Endothelial cell of umbilical vein (primary cell): ENCODE data around the gene CAND2. TPM values are rescaled to one million over a fixed set of nuclear protein-coding genes. Genes with fewer than 3 reads are reported as not detected.

Experiments
- Bru-seq: library from RNA; stranded (reverse); fragments of 400-500 nt; gene quantifications from one replicate; lab custom pipeline; 2021; lab: Mats Ljungman, UMichigan
- BruChase-seq, 2 experiments: library from RNA; stranded (reverse); fragments of 400-500 nt; gene quantifications; one replicate each; lab custom pipeline; 2021; lab: Mats Ljungman, UMichigan
- BruUV-seq: library from RNA; stranded (reverse); fragments of 400-500 nt; replicated peaks from 2 replicates; lab custom pipeline; 2021; lab: Mats Ljungman, UMichigan
- CTCF ChIA-PET: fragments of 300-600, 350-600 bp; sonication (Branson Sonifier 250); formaldehyde crosslinking; loops from one replicate; lab custom pipeline; 2021; ENCODE audit warnings: antibody characterized with exemption, inconsistent platforms; lab: Charles Lee
- POLR2A ChIA-PET: fragments of 300-600, 350-600 bp; sonication (Branson Sonifier 250); formaldehyde crosslinking; loops from one replicate; lab custom pipeline; 2021; ENCODE audit warnings: antibody characterized with exemption, inconsistent platforms; lab: Charles Lee
- DNase-seq: peaks from one replicate; pipeline ENCODE4 v3.0.0-alpha.2; 2011; ENCODE audit warnings: low read depth, low spot score
- FAIRE-seq: peaks from 2 replicates; lab custom pipeline; 2011; peaks lifted over from hg19 to GRCh38; lab: Jason Lieb, UNC
- H2AFZ ChIP-seq: 2 replicates; pipeline ENCODE4 v1.6.0; 2012; ENCODE audit warnings: low read depth, low read length, control low read depth, inconsistent platforms
- H3K27ac ChIP-seq: 2 replicates; pipeline ENCODE4 v1.5.1; 2011; ENCODE audit warnings: low read depth, mild to moderate bottlenecking, control low read depth, low read length, moderate library complexity; ENCODE audit not compliant: insufficient read depth
- H3K27me3 ChIP-seq, 2 experiments: 2 replicates each; pipeline versions ENCODE4 v1.6.0 to v1.6.1; 2011; ENCODE audit warnings: low read length in 2 of 2, mixed read lengths in 1 of 2; ENCODE audit not compliant: control insufficient read depth in 2 of 2, insufficient read depth in 2 of 2
- H3K36me3 ChIP-seq, 2 experiments: 2 replicates in 1 of 2; 3 replicates in 1 of 2; pipeline ENCODE4 v1.5.1; 2011; ENCODE audit warnings: low read length in 2 of 2, mild to moderate bottlenecking in 1 of 2, moderate library complexity in 1 of 2; ENCODE audit not compliant: control insufficient read depth in 2 of 2, insufficient read depth in 2 of 2; ENCODE audit errors: extremely low read depth in 1 of 2
- H3K4me1 ChIP-seq: 3 replicates; pipeline ENCODE4 v1.5.1; 2011; ENCODE audit warnings: mild to moderate bottlenecking, low read length; ENCODE audit not compliant: control insufficient read depth, insufficient read depth; ENCODE audit errors: extremely low read depth
- H3K4me2 ChIP-seq: 2 replicates; pipeline ENCODE4 v1.6.1; 2011; ENCODE audit warnings: low read length, control low read depth, mixed read lengths; ENCODE audit not compliant: insufficient read depth
- H3K4me3 ChIP-seq, 3 experiments: fragments of 200-600 bp in 1 of 3; sonication (generic), shearing (Covaris generic) in 1 of 3; replicated peaks in 1 of 3; 2 replicates each; pipeline ENCODE4 v1.5.1; 2011 to 2016; ENCODE audit warnings: control low read depth in 3 of 3, low read length in 3 of 3, mild to moderate bottlenecking in 2 of 3, inconsistent platforms in 1 of 3, low read depth in 1 of 3, moderate library complexity in 1 of 3; ENCODE audit not compliant: insufficient read depth in 1 of 3
- H3K79me2 ChIP-seq: 2 replicates; pipeline ENCODE4 v1.6.0; 2012; ENCODE audit warnings: low read length, inconsistent platforms; ENCODE audit not compliant: control insufficient read depth, insufficient read depth
- H3K9ac ChIP-seq: replicated peaks from 2 replicates; pipeline ENCODE3; 2011; ENCODE audit warnings: low read length, control low read depth; ENCODE audit not compliant: insufficient read depth; ENCODE audit errors: extremely low read depth
- H3K9me1 ChIP-seq: replicated peaks from 3 replicates; pipeline ENCODE4 v1.6.0; 2011; ENCODE audit warnings: mild to moderate bottlenecking, low read length; ENCODE audit not compliant: control insufficient read depth, insufficient read depth; ENCODE audit errors: extremely low read depth
- H3K9me3 ChIP-seq: replicated peaks from 2 replicates; pipeline ENCODE4 v1.5.1; 2012; ENCODE audit warnings: low read length, inconsistent platforms; ENCODE audit not compliant: control insufficient read depth, insufficient read depth
- H4K20me1 ChIP-seq: replicated peaks from 2 replicates; pipeline ENCODE3; 2011; ENCODE audit warnings: mild to moderate bottlenecking, low read length; ENCODE audit not compliant: control insufficient read depth, insufficient read depth; ENCODE audit errors: extremely low read depth
- EZH2 ChIP-seq: IDR thresholded peaks from 2 replicates; pipeline ENCODE4 v1.6.1; 2012; ENCODE audit warnings: borderline replicate concordance, low read depth, mild to moderate bottlenecking, moderate library complexity, low read length, inconsistent platforms; ENCODE audit not compliant: severe bottlenecking
- FOS ChIP-seq: IDR thresholded peaks from 2 replicates; pipeline ENCODE4 v1.6.1; 2011; ENCODE audit warnings: mild to moderate bottlenecking, low read length, moderate library complexity, borderline replicate concordance; ENCODE audit not compliant: insufficient read depth
- GATA2 ChIP-seq: IDR thresholded peaks from 2 replicates; pipeline ENCODE4 v1.7.0; 2011; ENCODE audit warnings: low read depth, mild to moderate bottlenecking, moderate library complexity, mixed read lengths, low read length; ENCODE audit not compliant: insufficient read length, insufficient read depth
- JUN ChIP-seq: IDR thresholded peaks from 2 replicates; pipeline ENCODE4 v1.6.1; 2011; ENCODE audit warnings: borderline replicate concordance, low read depth; ENCODE audit not compliant: insufficient read length, insufficient read depth
- MAX ChIP-seq: IDR thresholded peaks from 2 replicates; pipeline ENCODE4 v1.6.1; 2011; ENCODE audit not compliant: insufficient read depth, insufficient read length
- MYC ChIP-seq: IDR thresholded peaks from one replicate; pipeline ENCODE4 v1.6.1; 2011; ENCODE audit warnings: mild to moderate bottlenecking, low read depth, low read length
- POLR2A ChIP-seq: IDR thresholded peaks from 2 replicates; pipeline ENCODE4 v1.6.1; 2012; ENCODE audit warnings: low read depth, mild to moderate bottlenecking, control low read depth, low read length
- POLR2AphosphoS5 ChIP-seq: IDR thresholded peaks from 2 replicates; pipeline ENCODE4 v1.6.1; 2012; ENCODE audit warnings: low read depth, mild to moderate bottlenecking, control low read depth, low read length, moderate library complexity; ENCODE audit not compliant: insufficient read depth
- dilution Hi-C: fragments of 300-500 bp; cut with MboI; formaldehyde crosslinking; loops from one replicate; pipeline ENCODE4 v1.15.0; 2019; ENCODE audit warnings: low sequenced_read_pairs; ENCODE audit not compliant: extremely low pct_ligation_motif_present
- intact Hi-C: fragments of 100-400 bp; cut with micrococcal nuclease; formaldehyde crosslinking; loops from one replicate; pipeline ENCODE4 v1.10.0; 2022
- long read RNA-seq: library from polyadenylated mRNA; stranded (forward); transcript quantifications from one replicate; pipeline ENCODE4 v2.0.0, GENCODE V29; 2021
- polyA minus RNA-seq, 3 experiments: library from RNA; depleted of rRNA, polyadenylated mRNA; stranded (reverse); fragments of >200 nt; gene quantifications; 1 replicate in 1 of 3; 2 replicates in 2 of 3; pipeline ENCODE4 v1.2.3, GENCODE V29; 2011
- polyA plus RNA-seq, 4 experiments: library from polyadenylated mRNA; depleted of rRNA in 3 of 4; stranded (reverse) in 3 of 4; unstranded in 1 of 4; fragments of >200 nt; gene quantifications; 2 replicates each; pipeline versions ENCODE4 v1.2.1 to v1.2.3, GENCODE V29; 2011 to 2012; ENCODE audit warnings: missing spikeins in 1 of 4
- total RNA-seq: library from RNA; stranded (reverse); gene quantifications from 2 replicates; pipeline ENCODE4 v1.2.3, GENCODE V29; 2021
- TF ChIP-seq, protein P1 (sequence below), 2 donors: IDR thresholded peaks; 1 replicate in 1 of 2; 2 replicates in 1 of 2; pipeline ENCODE4 v1.5.1; 2011; ENCODE audit warnings: low read length in 2 of 2, mild to moderate bottlenecking in 2 of 2, moderate library complexity in 2 of 2, control low read depth in 1 of 2, inconsistent platforms in 1 of 2, low read depth in 1 of 2; ENCODE audit not compliant: insufficient read depth in 1 of 2; ENCODE audit errors: extremely low read depth in 1 of 2

The CAND2 gene
- total RNA-seq (11.0 and 12.4 TPM in 2 replicates), polyA plus RNA-seq (7.1 and 8.6 TPM in 2 replicates), polyA minus RNA-seq (14.8 and 16.5 TPM in 2 replicates), Bru-seq, nascent RNA (percentile 48 among the genes with signal in this experiment), BruChase-seq, experiment 1, labeled RNA remaining after a 6-hour chase (percentile 39 among the genes with signal in this experiment), BruChase-seq, experiment 2, labeled RNA remaining after a 2-hour chase (percentile 42 among the genes with signal in this experiment)
- polyA plus RNA-seq (2011; cell fraction: cytosol; rRNA removed) = 5.2 and 6.7 TPM in 2 replicates
- 10.1 and 14.5 TPM in 2 replicates for polyA plus RNA-seq (2011; cell fraction: nucleus; rRNA removed)
- 1.7 and 2.8 TPM in 2 replicates for polyA plus RNA-seq (2012)
- polyA minus RNA-seq (2011; cell fraction: cytosol; rRNA and poly(A)+ RNA removed) = not detected
- polyA minus RNA-seq (2011; cell fraction: nucleus; rRNA and poly(A)+ RNA removed) = 7.8 and 9.7 TPM in 2 replicates
- long read RNA-seq, full-length matches to known transcripts = 4 of 11 reads
- long read RNA-seq, partial matches to known transcripts = 4 of 11 reads
- long read RNA-seq, other reads (novel, unspliced or antisense) = 3 of 11 reads

DNA sequence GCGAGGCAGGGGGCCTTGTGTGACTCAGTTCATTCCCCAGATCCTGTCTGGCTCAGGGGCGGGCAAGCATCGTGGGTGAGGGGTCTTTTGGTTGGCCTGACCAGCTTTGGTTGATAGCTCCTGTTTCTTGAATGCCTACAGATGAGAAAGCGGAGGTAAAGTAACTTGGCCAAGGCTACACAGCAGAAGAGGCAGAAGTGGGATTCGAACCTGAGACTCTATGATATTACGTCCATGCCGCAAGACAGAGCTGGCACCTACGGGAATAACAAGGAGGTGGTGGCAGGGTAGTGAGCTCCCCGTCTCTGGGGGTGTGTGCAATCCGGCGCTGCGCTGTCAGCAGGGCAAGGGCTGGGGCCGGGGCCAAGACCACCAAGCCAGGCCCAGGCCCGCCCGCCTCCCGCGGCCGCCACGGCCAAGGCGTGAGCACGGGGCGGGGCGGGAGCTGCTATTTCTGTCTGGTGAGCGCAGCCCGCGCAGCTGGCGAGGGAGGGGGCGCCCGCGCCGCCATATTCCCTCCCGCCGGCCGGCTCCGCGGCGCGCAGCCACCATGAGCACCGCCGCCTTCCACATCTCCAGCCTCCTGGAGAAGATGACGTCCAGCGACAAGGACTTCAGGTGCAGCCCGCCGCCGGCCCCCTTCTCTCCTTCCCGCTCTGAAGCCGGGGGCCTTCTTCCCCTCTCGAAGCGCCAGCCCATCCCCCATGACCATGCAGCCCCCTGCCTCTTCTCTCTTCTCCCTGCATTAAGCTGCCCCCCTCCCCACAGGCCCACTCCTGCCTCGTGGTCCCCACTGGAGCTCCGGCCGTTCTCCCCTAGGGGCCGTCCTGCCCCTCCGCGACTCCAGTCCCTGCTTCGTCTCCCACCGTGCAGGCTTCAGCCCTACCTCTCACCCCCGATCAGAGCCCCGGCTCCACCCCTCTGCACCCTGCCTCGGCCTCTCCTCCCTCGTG is at the start of gene CAND2:
Gene CAND2 (plus strand): TSS at position 510 of the 953 bp plus-strand sequence. CDS start 41 bp downstream, at position 551.
- POLR2A ChIA-PET = interaction anchor here (2.1 kb wide), 1 partner anchor 14 kb away, joined by 6 read pairs; no protein-coding TSS in a partner anchor
- no peaks in the 10 kb centered on the region for H3K79me2 ChIP-seq
- peaks cover 5% of the 10 kb centered on the region for H3K4me1 ChIP-seq
- no peaks in the 10 kb centered on the region for H4K20me1 ChIP-seq
- intact Hi-C loops (loop anchor here (1.0 kb wide), 1 partner anchor 14 kb away; no protein-coding TSS in a partner anchor), dilution Hi-C loops (no loop called here)
- H3K27me3 ChIP-seq = no peaks in the 10 kb centered on the region
- no peaks in the 10 kb centered on the region for H3K9me1 ChIP-seq
- FAIRE-seq = peak; percentile 59
- H3K4me2 ChIP-seq = peak within 1 kb of the TSS; percentile 80
- no TSS peak for BruUV-seq
- DNase-seq = peak; percentile 51
- TF ChIP-seq MYC (no peak), POLR2A (no peak), EZH2 (no peak), JUN (no peak), FOS (no peak), GATA2 (no peak), POLR2AphosphoS5 (no peak), MAX (no peak)
- TF ChIP-seq, protein P1, sequence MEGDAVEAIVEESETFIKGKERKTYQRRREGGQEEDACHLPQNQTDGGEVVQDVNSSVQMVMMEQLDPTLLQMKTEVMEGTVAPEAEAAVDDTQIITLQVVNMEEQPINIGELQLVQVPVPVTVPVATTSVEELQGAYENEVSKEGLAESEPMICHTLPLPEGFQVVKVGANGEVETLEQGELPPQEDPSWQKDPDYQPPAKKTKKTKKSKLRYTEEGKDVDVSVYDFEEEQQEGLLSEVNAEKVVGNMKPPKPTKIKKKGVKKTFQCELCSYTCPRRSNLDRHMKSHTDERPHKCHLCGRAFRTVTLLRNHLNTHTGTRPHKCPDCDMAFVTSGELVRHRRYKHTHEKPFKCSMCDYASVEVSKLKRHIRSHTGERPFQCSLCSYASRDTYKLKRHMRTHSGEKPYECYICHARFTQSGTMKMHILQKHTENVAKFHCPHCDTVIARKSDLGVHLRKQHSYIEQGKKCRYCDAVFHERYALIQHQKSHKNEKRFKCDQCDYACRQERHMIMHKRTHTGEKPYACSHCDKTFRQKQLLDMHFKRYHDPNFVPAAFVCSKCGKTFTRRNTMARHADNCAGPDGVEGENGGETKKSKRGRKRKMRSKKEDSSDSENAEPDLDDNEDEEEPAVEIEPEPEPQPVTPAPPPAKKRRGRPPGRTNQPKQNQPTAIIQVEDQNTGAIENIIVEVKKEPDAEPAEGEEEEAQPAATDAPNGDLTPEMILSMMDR (IDR thresholded peaks at IDR 0.05; ENCODE audit: extremely low read depth in 1 of 2, insufficient read depth in 1 of 2, low read depth in 1 of 2, low read length in 2 of 2) = no peak
- CTCF ChIA-PET = interaction anchor here (0.6 to 2.2 kb wide), 8 partner anchors 9 to 317 kb away, joined by 3 to 28 read pairs (median 4); partner anchors contain the start of gene RPL32
- H3K27ac ChIP-seq = no peak within 1 kb of the TSS
- no peaks in the 10 kb centered on the region for H3K9me3 ChIP-seq
- no peaks in the 10 kb centered on the region for H3K36me3 ChIP-seq
- H2AFZ ChIP-seq = peak within 1 kb of the TSS; percentile 100
- peak within 1 kb of the TSS; percentile 51 to 66 (median 65) for H3K4me3 ChIP-seq
- peak within 1 kb of the TSS; percentile 64 for H3K9ac ChIP-seq
